GM18526 (cell line): Measurements from ENCODE around the gene LY6G6C.

Source experiments
- POLR2A ChIP-seq: IDR thresholded peaks from 3 replicates; pipeline ENCODE4 v1.6.1; 2011; ENCODE audit not compliant: insufficient read length; ENCODE audit errors: extremely low read depth

Gene LY6G6C

DNA sequence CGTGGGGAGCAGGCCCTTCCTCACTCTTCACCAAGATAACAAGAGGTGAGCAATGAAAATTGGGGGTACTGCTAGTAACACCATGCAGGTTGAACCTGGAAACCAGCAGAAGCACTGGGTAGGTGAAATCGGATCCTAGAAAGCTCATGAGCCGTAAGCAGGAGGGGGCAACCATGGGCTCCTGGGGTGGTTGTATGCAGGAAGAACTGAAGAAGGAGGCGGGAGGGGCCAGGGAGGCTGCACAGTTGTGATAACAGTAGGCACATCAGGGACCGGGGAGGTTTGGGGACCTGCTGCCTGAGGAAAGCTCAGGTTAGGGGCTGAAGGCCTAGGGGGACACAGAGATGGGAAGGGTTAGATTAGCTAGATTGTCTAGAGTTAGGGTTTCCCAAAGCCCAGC is 35.1 kb downstream of the LY6G6C start:
- no peak for TF ChIP-seq POLR2A

- TF ChIP-seq POLR2A: no peak
Measured at GRCh38 chr6:31683591-31683990, 38.0 kb downstream of the LY6G6C start.

GRCh38 chr6:31681135-31681671 is 40.3 kb downstream of the LY6G6C start:
- no peak for TF ChIP-seq POLR2A

DNA sequence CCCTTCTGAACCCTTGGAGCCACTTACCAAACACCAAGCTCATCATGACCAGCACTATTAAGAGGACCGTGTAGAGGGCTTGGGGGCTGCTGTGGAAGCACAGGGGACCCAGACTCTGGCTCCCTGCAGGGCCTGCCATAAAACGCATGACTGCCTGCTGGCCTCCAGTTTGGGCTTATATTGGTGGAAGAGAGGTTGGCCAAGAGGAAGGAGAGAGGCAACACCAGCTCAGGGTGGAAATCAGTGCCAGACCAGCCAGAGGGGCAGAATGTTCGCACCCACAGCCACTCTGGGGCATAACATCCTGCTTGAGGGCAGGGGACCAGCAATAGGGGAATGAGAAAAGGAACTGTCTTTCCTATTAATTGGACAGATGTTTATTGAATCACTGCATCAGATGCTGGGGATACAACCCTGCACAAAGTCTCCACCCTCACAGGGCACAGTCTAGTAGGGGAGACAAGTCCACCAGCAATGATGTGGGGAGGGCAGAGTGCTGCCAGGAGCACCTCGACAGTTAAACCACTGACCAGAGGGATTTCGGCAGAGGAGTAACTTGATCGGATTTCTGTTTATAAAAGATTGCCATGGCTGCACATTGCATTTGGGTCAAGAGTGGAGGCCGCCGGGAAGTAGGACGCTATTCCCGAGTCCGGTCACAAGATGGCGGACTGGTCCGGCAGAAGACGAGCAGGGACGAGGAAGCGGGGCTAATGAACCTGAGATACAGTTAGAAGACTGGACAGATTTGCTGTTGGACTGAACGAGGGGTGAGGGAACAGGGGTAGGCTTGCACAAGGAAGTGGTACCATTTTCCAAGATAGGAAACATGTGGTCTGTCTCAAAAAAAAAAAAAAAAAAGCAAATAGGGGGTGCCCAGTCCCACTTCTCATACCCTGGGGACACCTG is 41.1 kb downstream of the LY6G6C start, which contains the start of gene LY6G5C:
Gene LY6G5C (minus strand): TSS at position 842 of the 909 bp plus-strand sequence. CDS start 694 bp downstream, at position 148.
- no peak for TF ChIP-seq POLR2A

DNA sequence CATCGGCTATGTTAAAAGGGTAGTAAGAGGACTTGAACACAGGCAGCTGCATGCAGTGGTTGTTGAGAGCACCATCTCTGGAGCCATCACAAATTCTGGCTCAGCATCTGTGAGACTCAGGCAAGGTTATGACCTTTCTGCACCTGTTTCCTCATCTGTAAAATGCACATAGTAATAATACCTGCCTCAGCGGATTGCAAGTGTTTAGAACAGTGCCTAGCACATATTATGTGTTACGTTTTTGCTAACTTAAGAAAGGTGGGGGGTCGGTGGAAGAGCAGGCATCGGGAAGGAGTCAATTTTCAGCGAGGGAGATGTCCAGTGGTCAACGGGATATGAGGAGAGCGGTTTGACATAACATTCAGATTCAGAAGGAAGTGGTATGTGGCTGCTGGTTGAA is 43.6 kb downstream of the LY6G6C start:
- TF ChIP-seq POLR2A: no peak

GRCh38 chr6:31676904-31677303 is 44.6 kb downstream of the LY6G6C start:
- no peak for TF ChIP-seq POLR2A

DNA sequence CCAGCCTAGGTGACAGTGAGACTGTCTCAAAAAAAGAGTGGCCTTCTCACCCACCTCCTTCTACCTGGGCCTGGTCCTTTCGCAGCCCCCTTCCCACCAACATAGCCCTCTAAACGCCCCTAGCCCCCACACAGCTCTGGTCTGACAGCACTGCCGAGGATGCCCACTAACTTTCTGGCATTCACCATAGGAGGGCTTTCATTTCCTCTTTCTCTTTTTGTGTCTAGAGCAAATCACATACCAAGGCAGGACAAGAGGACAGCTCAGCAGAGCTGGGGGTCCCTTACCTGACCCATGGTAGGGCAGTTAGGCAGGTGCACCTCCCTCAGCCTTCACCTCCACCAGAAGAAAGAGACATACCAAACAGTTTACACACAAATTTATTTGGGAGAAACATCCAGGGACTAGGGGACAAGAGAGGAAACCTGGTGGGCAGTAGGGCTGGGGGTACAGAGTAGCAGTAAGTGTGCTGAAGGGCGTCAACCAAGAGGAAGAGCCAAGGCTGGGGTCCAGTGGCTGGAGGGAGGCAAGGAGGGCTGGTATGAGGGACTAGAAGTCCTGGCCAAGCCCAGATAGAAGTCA is 45.1 kb downstream of the LY6G6C start:
- no peak for TF ChIP-seq POLR2A

DNA sequence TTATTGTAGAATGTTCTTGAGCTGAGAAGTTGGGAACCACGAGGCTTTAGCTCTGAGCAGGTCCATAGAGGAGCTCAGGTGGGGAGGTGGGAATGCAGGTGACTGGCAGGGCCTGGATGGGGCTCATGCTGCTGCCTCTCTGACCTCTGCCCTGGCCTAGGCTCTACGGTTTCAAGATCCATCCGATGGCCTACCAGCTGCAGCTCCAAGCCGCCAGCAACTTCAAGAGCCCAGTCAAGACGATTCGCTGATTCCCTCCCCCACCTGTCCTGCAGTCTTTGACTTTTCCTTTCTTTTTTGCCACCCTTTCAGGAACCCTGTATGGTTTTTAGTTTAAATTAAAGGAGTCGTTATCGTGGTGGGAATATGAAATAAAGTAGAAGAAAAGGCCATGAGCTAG is 51.9 kb downstream of the LY6G6C start, which contains the start of gene LY6G5B:
Gene LY6G5B (plus strand): TSS at position 301 of the 400 bp plus-strand sequence. CDS start 975 bp downstream, outside the sequence.
- no peak for TF ChIP-seq POLR2A
